DLD1 (cell line): ENCODE results near the gene ATP7B.
"Not testable (repeated sequence)": the region's sequence is repeated elsewhere in the genome, so short reads cannot be mapped to it uniquely, and the experiment has no call there.

ENCODE experiments used
- in situ Hi-C: cut with HindIII; loops from 2 replicates; pipeline ENCODE4 v1.10.0; 2017; ENCODE audit warnings: low sequenced_read_pairs

The ATP7B gene

DNA sequence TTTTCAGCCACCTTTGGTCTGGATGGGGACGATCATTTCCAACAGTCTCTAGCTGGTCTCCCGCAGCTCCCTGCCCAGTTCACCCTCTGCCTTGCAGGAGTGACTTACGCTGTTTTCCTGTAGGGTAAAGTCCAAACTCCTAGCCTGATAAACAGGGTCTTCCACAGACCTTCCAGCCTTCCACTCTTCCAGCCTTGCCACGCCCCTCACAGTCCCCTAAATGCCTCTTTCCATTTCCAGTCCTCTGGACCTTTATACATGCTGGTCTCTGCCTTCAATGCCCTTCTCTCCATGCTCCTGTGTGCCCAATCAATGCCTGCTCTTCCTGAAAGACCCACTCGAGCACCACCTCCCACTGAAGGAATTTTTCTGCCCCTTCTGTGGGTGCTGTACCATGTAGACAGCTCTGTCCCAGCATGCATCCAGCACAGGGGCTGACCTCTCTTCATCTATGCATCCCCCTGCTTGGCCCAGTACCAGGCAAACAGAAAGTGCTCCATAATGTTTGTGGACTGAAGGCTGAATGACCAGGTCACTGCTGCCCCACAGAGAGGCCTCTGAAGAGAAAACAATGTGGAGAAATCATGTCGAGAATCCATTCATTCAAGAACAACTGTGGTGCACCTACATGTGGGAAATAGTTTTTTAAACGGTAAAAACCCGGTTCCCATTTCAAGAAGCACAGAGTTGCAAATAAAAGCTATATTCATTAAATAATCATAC, 4.6 kb downstream of the ATP7B start:
- in situ Hi-C loops, result no loop called here

DNA sequence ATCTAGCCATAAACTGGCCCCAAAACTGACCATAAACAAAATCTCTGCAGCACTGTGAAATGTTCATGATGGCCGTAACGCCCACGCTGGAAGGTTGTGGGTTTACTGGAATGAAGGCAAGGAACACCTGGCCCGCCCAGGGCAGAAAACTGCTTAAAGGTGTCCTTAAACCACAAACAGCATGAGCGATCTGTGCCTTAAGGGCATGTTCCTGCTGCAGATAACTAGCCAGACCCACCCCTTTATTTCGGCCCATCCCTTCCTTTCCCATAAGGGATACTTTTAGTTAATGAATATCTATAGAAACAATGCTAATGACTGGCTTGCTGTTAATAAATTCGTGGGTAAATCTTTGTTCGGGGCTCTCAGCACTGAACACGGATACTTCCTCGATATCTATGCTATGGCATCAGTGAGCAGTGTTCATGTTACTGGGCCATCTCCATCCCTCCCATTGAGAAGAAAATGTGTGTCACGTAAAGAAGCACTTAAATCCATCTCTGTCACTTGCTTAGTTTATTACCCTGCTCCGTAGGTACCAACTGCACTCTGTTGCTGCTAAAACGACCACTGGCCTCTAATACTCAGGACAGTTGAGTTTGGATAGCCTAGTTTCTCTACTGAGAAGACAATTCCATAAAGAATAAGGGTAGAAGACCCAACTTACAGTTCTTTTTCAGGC, 5.3 kb downstream of the ATP7B start:
- in situ Hi-C loops, result no loop called here

DNA sequence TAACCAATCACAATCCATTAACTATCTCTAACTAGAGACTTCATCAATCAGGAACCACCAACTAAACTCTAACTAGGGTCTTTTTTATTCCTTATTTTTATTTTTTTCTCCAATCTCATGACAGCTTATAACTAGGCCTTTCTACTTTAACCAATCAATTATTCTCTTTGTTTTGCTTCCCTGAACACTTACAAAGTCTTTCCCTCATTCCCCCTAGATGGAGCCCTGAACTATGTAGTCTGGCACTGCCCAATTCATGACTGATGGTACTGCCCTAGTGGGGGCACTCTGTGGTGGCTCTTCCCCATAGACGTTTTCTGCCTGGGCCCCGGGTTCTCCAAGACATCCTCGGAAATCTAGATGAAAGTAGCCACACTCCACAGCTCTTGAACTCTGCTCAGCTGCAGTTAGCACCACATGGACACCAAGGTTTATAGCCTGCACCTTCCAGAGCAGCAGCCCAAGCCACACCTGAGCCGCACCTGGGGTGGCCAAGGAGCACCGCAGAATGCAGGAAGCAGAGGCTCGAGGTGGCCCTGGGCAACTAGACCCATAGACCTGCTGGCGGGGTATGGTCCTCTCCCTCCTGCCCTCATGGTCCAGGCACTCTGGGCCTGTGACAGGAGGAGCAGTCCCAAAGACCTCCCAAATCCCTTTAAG, 6.6 kb downstream of the ATP7B start:
- in situ Hi-C loops, result no loop called here

DNA sequence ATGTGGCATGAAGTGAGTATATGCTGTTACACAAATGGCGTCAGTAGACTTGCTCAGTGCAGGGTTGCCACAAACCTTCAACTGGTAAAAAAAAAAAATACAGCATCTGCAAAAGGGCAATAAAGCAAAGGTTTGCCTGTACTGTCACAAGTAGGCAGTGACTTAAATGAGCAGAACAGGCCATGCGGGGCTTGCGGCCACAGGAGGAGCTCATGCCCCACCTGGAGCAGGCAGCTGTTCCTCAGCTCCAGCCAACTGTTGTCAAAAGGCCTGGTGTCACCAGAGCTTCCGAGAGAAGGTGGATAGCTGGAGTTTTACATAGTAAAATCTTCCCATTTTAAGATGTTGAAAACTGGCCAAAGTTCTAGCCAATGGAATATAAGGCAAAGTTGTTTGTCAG, 7.7 kb downstream of the ATP7B start:
- in situ Hi-C loops, result no loop called here

DNA sequence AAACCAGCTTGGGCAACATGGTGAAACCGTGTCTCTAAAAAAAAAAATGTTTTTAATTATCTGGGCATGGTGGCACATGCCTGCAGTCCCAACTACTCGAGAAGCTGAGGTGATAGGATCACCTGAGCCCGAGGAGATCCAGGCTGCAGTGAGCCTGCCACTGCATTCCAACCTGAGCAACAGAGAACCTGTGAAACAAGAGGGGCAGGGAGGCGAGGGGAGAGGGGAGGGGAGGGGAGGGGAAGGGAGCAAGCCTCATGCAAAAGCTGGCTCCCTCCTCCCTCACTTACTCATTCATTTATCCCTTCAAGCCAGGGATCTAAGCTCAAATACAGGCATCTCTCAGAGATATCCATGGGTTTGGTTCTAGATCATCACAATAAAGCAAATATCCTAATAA, 8.9 kb downstream of the ATP7B start:
- in situ Hi-C loops, result no loop called here

DNA sequence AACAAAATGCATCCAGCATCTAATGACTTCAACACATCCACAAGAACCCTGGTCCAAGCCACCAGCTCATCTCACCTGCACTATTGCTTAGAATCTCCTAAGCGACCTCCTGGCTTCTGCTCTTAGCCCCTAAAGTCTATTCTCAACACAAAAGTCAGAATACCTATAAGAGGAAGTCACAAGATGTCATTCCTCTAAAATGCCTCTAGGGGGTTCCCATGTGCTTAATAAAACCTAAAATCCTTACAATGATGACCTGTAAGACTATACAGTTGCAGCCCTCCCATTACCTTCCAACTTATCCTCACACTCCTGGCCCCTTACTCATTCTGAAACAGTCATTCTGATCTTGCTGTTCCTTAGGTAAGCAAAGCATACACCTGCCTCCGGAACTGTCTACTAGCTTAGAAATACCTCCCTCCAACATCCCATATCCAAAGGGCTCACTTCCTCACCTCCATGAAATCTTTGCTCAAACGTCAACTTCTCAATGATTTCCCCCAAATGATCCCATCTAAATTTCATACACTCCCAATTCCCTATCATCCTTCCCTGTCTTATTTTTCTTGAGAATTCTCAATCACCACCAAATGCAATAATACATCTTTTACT, 10.0 kb downstream of the ATP7B start:
- in situ Hi-C loops, result no loop called here

DNA sequence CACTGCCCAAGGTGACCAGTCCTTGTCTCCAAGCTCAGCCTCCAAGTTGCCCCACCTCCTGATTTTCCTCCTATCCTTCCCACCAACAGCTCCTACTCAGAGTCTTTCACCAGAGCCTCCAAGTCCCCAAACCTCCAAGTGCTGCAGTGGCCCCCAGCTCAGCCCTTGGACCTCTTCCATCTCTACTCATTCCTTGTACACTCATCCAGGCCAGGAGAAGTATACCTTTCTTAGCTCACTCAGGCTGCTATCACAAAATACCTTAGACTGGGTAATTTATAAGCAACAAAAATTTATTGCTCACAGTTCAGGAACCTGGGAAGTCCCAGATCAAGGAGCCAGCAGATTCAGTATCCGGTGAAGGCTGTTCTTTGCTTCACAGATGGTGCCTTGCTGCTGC, 11.3 kb downstream of the ATP7B start:
- in situ Hi-C loops, result no loop called here

DNA sequence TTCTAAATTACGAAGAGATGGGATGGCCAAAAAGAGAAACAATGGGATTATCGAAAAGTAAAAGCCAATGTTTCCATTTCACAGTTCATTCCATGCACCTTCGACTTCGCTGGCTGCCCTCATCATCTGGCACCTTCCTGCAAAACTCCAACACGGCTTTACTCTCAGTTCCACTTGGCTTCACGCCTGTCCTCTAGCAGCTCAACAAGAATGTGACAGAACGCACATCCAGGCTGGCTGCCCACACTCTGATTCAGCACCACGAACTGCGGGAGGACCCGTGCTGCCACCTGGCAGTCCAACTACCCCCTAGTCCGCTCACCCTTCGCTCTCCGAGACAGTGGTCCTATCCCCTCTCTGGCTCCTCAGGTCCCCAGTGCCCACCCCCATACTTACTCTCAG, 11.7 kb downstream of the ATP7B start:
- in situ Hi-C loops, result no loop called here

DNA sequence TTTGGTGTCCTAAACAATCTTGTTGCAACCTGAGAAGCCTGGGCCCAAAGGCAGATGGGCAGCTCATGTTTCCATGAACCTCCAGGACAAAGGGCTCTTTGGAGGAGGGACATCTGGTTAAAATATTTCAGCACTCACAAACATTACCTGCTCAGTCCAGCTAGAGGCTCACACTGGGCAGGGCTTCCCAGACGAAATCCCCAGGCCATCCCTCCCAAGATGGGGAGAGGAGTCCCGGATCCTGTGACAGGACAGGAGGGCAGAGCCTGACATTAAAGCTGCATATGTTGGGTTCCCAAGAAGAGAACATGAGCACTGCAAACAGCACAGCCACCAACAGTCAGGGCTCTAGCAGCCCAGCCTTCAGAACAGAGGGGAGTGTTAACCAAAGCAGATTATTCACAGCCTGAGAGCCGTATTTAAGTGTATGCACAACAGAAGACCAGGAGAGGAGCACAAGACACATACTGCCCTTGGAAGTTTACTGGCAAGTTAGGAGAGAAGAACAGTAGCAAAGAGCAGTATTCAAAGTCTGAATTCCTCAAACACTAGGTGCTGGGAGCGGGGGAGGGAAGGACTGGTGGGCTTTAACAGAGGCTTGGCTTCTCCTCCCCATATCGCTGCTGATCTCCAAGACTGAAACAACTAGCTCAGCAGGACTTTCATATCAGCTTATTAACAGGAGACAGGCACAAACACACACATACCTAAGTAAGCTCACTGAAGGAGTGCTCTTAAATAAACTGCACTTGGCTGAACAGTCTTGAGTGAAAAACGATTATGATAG, 12.3 kb downstream of the ATP7B start:
- in situ Hi-C loops, result no loop called here

DNA sequence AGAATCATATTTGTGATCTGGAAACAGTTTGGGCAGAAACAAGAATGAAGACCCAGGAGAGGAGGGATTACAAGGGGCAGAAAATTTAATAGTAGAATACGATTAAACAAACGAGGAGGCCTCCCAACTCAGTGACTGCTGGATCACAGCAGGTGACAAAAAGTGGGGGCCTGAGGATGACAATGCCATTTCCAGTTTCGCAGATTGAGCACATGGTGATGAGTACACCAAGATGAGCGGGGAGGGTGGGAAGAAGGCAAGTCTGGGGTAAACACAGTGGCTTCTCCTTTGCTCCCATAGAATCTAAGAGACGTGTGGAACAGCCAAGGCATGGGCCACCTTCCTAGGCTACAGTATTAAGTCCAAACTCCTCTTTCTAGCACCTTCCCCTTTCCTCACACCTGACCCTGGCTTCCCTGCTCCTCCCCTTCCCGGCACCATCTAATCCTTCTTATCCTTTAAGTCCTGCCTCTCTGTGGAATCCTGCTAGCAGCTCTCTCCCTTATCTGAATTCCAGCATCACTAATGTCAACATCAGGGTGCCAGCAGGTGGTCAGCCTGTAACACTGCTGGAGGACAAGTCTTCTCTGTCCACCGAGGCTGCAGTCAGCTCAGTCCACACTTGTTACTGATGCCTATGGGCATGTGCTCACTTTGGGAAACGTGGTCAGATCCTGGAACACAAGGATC, 13.5 kb downstream of the ATP7B start:
- in situ Hi-C loops, result no loop called here

DNA sequence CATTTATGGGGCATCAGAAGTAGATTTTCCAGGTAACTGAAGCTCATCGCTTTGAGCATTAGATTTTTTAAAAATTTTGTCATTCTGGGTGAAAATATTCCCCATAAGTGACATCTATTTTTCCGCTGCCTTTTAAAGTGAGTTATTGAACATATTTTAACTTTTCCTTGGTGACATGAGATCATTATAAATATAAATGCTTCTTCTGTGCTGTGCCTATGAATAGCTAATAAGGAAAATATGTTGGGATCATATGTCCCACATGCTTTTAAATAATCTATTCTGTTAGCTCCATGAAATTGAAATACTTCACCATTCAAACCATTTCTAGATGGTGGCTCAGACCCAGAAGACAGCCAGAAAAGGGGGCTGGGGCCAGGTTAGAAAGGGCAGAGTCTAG, 14.1 kb downstream of the ATP7B start:
- in situ Hi-C loops, result no loop called here

DNA sequence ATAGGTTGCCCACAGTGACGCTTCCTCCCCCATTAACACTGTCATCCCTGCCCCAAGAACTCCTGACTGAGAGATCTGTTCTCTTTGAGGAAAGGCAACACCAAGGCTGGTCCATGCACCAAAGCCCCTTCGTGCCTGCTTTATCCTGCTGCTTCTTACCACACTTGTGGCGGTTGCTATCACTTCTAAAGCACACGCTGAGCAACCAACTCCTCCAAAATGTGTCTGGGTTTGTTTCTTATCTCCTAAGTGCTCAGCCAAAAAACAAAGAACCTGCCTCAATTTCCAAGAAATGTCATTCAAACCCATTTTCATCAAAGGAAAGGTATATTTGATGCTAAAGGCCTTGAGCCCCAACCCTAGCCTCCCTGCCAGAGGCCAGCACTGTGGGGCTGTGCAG, 14.6 kb downstream of the ATP7B start:
- in situ Hi-C loops, result no loop called here

DNA sequence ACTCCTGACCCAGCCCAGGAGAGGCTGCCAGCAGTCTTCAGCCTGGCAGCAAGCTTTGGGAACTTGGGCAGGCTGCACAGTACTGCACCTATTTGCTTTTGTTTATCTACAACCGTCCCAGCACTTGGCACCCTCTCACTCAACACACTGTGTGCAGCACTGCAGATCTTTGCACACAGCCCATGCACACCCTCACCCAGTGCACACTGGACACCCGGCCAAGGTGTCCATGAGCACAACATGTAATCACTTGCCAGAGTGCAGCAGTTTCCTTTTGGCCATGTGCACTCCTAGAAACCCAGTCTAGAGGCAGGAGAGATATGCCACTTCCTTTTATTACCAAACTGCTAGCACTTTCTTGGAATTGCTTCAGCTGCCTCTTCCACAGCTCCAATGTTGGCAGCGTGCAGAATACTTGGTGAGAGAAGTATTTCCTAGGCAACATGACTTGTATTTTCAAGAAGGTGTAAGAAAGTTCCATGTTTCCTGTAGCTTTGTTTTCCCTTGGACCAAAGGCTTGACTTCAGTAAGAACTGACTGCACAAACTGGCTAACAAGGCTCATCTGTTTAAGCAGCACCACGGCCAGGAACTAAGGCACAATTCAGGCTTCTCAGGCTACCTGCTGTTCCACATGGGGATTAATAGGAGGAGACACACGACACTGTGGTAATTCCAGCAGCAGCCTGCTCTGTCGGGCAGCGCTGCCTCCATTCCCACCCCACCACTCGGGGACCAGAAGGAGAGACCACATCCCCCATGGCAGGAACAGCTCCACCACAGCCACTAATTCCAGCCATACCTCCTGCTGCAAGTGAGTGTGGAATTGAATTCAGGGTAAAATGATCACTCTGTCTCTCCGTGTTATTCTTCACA, 15.3 kb downstream of the ATP7B start:
- in situ Hi-C loops, result no loop called here

DNA sequence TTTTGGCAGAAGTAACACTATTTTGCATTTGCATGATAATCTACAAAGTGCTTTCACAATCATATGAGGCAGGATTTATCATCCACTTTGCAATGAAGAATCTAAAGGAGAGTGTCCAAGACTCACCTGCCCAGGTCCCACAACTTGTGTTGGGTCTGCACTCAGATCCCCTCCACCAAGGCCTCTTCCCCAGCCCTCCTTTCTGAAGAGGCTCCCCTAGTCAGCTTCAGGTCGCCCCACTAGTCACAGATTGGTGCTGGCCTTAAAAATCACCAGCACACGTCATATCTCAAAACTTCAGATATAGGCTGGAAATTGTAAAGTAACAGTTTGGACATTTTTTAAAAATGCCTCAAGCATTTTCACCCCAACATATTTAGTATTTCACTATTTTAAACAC, 17.5 kb downstream of the ATP7B start:
- in situ Hi-C loops, result no loop called here

DNA sequence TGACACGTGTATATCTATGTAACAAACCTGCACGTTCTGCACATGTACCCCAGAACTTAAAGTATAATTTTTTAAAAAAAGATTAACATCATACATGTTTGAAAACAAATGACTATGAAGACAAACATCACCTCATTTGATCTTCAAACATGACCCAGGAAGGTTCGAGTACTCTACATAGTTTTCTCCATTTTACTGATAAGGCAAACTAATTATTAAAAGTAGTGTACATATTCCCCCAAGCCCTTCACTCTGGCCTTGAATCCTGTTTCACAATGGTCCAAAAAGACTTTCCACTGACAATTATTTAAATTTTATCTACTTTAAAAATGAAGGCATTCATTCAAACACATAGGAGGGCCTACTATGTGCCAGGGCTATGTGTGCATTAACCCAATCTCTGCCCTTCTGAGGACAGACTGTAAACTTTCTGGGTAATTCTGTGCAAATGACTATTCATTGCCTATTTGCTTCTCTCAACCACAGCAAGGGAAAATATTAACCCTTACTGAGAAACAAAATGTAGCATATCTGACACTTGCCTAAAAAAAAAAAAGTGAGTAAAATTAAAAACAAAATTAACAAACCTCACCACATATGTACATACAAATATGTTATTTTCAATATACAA, 22.1 kb downstream of the ATP7B start:
- in situ Hi-C loops, result no loop called here

DNA sequence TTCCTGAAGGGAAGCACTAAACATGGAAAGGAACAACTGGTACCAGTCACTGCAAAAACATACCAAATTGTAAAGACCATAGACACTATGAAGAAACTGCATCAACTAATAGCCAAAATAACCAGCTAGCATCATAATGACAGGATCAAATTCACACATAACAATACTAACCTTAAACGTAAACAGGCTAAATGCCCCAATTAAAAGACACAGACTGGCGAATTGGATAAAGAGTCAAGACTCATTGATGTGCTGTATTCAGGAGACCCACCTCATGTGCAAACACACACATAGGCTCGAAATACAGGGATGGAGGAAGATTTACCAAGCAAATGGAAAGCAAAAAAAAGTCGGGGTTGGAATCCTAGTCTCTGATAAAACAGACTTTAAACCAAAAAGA, 26.3 kb downstream of the ATP7B start:
- in situ Hi-C loops, result not testable (repeated sequence)

DNA sequence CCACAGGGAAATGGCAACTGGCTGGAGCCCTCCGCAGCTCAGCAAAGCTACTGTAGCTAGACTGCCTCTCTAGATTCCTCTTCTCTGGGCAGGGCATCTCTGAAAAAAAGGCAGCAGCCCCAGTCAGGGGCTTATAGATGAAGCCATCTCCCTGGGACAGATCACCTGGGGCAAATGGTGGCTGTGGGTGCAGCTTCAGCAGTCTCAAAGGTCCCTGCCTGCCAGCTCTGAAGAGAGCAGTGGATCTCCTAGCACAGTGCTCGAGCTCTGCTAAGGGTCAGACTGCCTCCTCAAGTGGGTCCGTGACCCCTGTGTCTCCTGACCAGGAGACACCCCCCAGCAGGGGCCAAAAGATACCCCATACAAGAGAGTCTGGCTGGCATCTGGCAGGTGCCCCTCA, 28.0 kb downstream of the ATP7B start:
- in situ Hi-C loops, result not testable (repeated sequence)

DNA sequence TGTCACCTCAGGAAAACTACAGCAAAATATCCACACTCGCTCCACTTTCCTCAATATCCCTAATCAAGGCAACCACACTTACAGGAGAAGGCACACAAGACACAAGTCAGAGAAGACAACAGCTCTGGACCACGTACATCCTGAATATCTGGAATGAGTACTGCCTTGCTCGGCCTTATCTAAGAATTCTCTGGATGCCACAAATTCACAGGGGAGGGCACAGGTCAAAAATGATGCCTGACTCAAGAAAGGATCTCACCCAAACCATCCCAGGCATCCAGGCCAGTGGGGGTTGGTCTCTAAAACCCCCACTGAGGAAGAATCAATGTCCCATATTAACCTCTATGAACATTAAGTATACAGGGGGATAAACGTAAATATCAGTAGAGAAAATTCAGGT, 29.9 kb downstream of the ATP7B start:
- in situ Hi-C loops, result no loop called here

DNA sequence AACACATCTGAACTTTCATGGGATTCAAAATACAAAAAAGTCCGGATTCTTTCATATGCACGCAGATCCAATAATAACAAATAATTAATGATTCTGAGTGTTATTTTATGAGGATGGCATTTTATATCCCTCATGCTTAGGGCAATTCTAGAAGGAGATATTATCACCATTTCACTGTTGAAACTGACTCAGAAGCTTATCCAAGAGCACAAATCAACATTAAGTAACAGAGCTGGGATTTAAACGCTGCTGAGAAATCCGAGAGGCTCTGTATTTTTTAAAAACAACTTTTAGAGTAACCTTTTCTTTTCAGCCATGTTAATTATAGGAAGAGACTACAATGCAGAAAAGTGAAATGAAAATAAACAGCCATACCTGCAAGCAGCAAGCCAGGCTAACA, 30.3 kb downstream of the ATP7B start:
- in situ Hi-C loops, result no loop called here
